Mononuclear cell (primary cell): Measurements from ENCODE around the gene ICAM4. TPM values are rescaled to one million over a fixed set of nuclear protein-coding genes. Genes with fewer than 3 reads are reported as not detected.
"Not testable (repeated sequence)": the region's sequence is repeated elsewhere in the genome, so short reads cannot be mapped to it uniquely, and the experiment has no call there.

Experiments
- H3K27me3 ChIP-seq: 2 replicates; pipeline ENCODE4 v1.6.0; 2011; ENCODE audit warnings: low read length, control low read depth; ENCODE audit not compliant: insufficient read depth
- H3K4me1 ChIP-seq: 2 replicates; pipeline ENCODE4 v1.5.1; 2011; ENCODE audit warnings: mild to moderate bottlenecking, low read length, control low read depth; ENCODE audit not compliant: insufficient read depth
- H3K4me3 ChIP-seq: 2 replicates; pipeline ENCODE4 v1.5.1; 2011; ENCODE audit warnings: mild to moderate bottlenecking, low read length, moderate library complexity
- H3K9me3 ChIP-seq: 2 replicates; pipeline ENCODE4 v1.5.1; 2011; ENCODE audit warnings: low read depth, mild to moderate bottlenecking, control low read depth, low read length
- total RNA-seq: library from RNA; depleted of rRNA; stranded (reverse); fragments of >200 nt; gene quantifications from one replicate; pipeline ENCODE4 v1.2.3, GENCODE V29; 2012

ICAM4 gene
- total RNA-seq, 1 donor, result 7.9 TPM

DNA sequence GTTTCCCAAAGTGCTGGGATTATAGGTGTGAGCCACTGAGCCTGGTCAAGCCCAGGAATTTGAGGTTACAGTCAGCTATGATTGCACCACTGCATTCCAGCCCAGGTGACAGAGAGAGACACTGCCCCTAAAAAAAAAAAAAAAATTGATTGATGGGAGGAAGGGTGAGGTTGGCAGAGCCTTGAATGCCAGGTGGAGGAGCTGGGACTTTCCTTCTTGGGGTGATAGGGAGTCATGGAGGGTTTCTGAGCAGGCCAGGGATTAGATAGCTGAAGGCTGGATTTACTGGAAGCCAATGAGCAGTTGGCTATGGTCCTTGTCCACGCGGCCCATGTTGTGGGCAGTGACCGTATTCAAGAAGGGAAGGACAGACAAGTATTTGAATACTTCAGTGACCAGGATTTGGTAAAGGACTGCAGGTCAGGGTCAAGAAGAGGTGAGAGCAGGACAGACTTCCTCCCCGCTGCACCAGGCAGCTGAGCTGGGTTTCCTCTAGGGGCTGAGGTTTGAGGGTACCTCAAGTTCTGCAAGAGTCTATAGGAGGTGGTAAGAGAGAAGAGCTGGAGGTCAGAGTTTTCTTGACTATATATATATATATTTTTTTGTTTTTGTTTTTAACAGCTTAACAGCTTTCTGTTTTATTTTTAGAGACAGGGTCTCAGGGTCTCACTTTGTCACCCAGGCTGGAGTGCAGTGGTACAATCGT is 6.9 kb upstream of the ICAM4 start:
- H3K4me1 ChIP-seq, result peaks cover 7% of the 10 kb centered on the region
- no peak overlapping the region for H3K4me3 ChIP-seq
- no peaks in the 10 kb centered on the region for H3K27me3 ChIP-seq

DNA sequence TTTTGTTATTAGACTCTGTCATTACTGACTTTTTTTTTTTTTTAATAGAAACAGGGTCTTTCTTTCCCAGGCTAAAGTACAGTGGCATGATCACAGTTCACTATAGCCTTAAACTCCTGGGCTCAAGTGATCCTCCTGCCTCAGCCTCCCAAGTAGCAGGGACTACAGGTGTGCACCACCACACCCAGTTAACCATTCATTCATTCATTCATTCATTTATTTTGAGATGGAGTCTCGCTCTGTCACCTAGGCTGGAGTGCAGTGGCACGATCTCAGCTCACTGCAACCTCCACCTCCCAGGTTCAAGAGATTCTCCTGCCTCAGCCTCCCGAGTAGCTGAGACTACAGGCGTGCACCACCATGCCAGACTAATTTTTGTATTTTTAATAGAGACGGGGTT is 4.7 kb upstream of the ICAM4 start:
- not testable (repeated sequence) for H3K9me3 ChIP-seq, H3K27me3 ChIP-seq, H3K4me3 ChIP-seq
- peaks cover 27% of the 10 kb centered on the region for H3K4me1 ChIP-seq

More for the DNA sequence above, 6.9 kb upstream of the ICAM4 start:
- no peaks in the 10 kb centered on the region for H3K9me3 ChIP-seq

DNA sequence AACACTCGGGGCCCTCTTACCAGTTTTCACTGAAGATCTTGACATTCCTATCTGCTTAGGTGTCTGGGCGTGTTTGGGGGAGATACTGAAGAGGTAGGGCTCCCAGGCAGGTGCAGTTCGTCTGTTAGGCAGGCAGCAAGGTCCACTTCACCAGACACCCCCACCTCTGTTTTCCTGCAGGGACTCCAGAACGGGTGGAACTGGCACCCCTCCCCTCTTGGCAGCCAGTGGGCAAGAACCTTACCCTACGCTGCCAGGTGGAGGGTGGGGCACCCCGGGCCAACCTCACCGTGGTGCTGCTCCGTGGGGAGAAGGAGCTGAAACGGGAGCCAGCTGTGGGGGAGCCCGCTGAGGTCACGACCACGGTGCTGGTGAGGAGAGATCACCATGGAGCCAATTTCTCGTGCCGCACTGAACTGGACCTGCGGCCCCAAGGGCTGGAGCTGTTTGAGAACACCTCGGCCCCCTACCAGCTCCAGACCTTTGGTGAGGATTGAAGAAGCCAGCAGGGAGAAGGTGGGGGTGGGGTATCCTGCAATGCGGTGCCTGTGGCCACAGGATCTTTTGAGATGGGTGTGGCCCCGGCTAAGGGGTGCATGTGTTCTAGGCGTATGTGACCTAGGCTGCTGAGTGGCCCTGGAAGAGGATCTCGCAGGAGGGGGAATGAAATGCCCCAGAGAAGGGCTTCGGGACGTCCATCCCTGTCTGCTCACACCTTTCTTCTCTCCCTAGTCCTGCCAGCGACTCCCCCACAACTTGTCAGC is 3.3 kb upstream of the ICAM4 start:
- peaks cover 11% of the 10 kb centered on the region for H3K27me3 ChIP-seq
- peaks cover 42% of the 10 kb centered on the region for H3K4me1 ChIP-seq

DNA sequence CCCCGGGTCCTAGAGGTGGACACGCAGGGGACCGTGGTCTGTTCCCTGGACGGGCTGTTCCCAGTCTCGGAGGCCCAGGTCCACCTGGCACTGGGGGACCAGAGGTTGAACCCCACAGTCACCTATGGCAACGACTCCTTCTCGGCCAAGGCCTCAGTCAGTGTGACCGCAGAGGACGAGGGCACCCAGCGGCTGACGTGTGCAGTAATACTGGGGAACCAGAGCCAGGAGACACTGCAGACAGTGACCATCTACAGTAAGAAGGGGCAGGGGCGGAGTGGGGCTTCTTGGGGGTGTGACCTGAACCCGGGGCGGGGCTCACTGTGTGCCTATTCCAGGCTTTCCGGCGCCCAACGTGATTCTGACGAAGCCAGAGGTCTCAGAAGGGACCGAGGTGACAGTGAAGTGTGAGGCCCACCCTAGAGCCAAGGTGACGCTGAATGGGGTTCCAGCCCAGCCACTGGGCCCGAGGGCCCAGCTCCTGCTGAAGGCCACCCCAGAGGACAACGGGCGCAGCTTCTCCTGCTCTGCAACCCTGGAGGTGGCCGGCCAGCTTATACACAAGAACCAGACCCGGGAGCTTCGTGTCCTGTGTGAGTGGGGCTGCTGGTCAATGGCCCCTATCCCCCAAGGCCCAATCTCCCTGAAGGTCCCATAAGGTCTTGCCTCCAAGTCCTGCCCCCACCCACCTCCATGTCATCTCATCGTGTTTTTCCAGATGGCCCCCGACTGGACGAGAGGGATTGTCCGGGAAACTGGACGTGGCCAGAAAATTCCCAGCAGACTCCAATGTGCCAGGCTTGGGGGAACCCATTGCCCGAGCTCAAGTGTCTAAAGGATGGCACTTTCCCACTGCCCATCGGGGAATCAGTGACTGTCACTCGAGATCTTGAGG is 2.4 kb upstream of the ICAM4 start:
- H3K4me1 ChIP-seq, result peaks cover 49% of the 10 kb centered on the region
- no peaks in the 10 kb centered on the region for H3K9me3 ChIP-seq
- H3K4me3 ChIP-seq, result no peak overlapping the region
- H3K27me3 ChIP-seq, result peaks cover 20% of the 10 kb centered on the region

More for the DNA sequence above, 3.3 kb upstream of the ICAM4 start:
- Histone ChIP-seq H3K4me3 (no peak overlapping the region), H3K9me3 (no peaks in the 10 kb centered on the region)

DNA sequence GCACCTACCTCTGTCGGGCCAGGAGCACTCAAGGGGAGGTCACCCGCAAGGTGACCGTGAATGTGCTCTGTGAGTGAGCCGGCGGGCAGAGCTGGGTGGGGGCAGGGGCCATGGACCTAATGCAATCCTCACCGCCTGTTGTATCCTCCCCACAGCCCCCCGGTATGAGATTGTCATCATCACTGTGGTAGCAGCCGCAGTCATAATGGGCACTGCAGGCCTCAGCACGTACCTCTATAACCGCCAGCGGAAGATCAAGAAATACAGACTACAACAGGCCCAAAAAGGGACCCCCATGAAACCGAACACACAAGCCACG is 1.8 kb upstream of the ICAM4 start:
- Histone ChIP-seq H3K4me3 (no peak overlapping the region), H3K4me1 (peaks cover 49% of the 10 kb centered on the region), H3K27me3 (peaks cover 25% of the 10 kb centered on the region), H3K9me3 (no peaks in the 10 kb centered on the region)

DNA sequence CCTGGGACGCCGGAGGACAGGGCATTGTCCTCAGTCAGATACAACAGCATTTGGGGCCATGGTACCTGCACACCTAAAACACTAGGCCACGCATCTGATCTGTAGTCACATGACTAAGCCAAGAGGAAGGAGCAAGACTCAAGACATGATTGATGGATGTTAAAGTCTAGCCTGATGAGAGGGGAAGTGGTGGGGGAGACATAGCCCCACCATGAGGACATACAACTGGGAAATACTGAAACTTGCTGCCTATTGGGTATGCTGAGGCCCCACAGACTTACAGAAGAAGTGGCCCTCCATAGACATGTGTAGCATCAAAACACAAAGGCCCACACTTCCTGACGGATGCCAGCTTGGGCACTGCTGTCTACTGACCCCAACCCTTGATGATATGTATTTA is 1.4 kb upstream of the ICAM4 start:
- no peaks in the 10 kb centered on the region for H3K9me3 ChIP-seq
- no peak overlapping the region for H3K4me3 ChIP-seq
- peaks cover 29% of the 10 kb centered on the region for H3K27me3 ChIP-seq
- peaks cover 54% of the 10 kb centered on the region for H3K4me1 ChIP-seq

DNA sequence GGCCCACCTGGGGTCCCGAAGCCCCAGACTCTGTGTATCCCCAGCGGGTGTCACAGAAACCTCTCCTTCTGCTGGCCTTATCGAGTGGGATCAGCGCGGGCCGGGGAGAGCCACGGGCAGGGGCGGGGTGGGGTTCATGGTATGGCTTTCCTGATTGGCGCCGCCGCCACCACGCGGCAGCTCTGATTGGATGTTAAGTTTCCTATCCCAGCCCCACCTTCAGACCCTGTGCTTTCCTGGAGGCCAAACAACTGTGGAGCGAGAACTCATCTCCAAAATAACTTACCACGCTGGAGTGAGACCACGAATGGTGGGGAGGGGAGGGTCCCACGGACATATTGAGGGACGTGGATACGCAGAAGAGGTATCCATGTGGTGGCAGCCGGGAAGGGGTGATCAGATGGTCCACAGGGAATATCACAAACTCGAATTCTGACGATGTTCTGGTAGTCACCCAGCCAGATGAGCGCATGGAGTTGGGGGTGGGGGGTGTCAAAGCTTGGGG is 2.0 kb downstream of the ICAM4 start:
- H3K4me1 ChIP-seq, result peaks cover 87% of the 10 kb centered on the region
- H3K27me3 ChIP-seq, result peaks cover 62% of the 10 kb centered on the region
- H3K4me3 ChIP-seq, result no peak overlapping the region
- H3K9me3 ChIP-seq, result no peaks in the 10 kb centered on the region

DNA sequence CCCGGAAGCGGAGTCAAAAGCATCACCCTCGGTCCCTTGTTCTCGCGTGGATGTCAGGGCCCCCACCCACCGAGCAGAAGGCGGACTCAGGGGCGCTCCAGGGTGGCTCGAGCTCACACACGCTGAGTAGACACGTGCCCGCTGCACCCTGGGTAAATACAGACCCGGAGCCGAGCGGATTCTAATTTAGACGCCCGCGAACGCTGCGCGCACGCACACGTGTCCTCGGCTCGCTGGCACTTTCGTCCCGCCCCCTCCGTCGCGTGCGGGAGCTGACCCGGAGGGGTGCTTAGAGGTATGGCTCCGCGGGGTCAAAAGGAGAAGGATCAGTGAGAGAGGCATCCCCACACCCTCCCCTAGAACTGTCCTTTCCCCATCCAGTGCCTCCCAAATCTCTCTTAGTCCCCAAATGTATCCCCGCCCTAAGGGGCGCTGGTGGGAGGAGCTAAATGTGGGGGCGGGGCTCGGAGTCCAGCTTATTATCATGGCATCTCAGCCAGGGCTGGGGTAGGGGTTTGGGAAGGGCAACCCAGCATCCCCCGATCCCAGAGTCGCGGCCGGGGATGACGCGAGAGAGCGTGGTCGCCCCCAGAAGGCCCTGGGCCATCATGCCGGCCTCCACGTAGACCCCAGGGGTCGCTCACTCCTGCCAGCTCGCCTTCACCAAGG is 2.5 kb downstream of the ICAM4 start:
- peaks cover 68% of the 10 kb centered on the region for H3K27me3 ChIP-seq

DNA sequence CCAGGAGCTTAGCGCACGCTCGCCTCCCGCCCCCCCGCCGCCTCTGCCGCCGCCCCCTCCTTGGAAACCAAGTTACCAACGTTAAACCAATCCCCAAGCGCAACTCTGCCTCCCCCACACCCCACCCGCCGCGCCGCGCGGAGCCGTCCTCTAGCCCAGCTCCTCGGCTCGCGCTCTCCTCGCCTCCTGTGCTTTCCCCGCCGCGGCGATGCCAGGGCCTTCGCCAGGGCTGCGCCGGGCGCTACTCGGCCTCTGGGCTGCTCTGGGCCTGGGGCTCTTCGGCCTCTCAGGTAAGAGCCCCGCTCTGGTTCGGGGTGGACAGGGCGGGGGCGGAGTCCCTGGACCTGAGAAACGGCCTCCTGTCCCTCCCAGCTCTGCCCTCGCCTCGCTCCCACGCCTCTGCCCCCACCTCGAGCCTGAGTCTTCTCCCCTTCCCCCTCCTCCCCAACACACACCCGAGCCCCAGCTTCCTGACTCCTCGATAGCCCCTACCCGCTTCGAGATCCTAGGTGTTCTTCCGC is 3.1 kb downstream of the ICAM4 start, which contains the start of gene ICAM5:
ICAM5 (plus strand) TSS at position 117 of the 521 bp plus-strand sequence; CDS start at position 209, 92 bp downstream.
- no peak within 1 kb of the TSS for H3K4me3 ChIP-seq
- peaks cover 74% of the 10 kb centered on the region for H3K27me3 ChIP-seq
- H3K9me3 ChIP-seq, result no peaks in the 10 kb centered on the region

More for the DNA sequence above, 2.5 kb downstream of the ICAM4 start:
- H3K9me3 ChIP-seq, result no peaks in the 10 kb centered on the region
- H3K4me1 ChIP-seq, result peaks cover 89% of the 10 kb centered on the region
- H3K4me3 ChIP-seq, result no peak overlapping the region

DNA sequence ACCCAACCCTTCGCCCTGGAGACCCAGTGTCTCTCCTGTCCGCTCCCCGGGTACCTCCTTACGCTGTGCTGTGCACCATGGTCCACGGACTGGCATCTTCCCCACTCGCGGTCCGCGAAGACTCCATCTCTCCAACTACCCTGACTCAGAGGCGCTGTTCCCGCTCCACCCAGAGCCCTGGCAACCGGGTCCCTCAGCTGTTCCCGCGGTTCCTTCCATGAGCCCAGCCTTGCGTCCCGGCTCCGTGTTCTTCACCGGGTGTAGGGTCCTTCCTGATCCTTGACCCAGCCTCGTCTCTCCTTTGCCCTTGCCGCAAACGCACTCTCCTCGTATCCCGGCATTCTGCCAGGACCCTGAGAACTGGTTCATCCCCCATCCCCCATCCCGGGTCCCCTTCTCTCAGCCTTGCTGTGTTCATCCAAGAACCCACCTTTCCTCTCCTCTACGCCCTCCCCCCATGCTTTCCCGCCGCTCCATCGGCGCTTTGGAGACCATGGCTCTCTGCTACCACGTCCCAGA is 3.7 kb downstream of the ICAM4 start:
- Histone ChIP-seq H3K27me3 (peaks cover 79% of the 10 kb centered on the region), H3K4me3 (no peak overlapping the region), H3K4me1 (peaks cover 96% of the 10 kb centered on the region), H3K9me3 (no peaks in the 10 kb centered on the region)

More for the DNA sequence above, 3.1 kb downstream of the ICAM4 start, which contains the start of gene ICAM5:
- peaks cover 95% of the 10 kb centered on the region for H3K4me1 ChIP-seq

DNA sequence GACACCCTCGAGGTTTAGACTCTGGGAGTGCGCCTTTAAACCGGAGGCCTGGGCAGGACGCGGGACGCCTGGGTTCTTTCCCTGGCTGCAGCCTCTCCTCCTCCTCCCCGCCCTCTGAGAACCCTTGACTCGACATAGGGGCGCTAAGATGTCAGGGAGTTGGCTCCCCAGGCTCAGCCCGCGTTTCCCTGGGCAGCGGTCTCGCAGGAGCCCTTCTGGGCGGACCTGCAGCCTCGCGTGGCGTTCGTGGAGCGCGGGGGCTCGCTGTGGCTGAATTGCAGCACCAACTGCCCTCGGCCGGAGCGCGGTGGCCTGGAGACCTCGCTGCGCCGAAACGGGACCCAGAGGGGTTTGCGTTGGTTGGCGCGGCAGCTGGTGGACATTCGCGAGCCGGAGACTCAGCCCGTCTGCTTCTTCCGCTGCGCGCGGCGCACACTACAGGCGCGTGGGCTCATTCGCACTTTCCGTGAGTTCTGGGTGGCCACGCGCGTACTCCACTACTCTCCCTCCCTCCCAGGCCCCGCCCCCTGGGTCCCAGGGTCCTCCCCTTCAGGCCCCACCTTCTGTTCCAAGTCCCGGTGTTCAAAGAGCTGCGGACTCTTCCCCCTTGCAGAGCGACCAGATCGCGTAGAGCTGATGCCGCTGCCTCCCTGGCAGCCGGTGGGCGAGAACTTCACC is 4.3 kb downstream of the ICAM4 start:
- peaks cover 96% of the 10 kb centered on the region for H3K4me1 ChIP-seq

DNA sequence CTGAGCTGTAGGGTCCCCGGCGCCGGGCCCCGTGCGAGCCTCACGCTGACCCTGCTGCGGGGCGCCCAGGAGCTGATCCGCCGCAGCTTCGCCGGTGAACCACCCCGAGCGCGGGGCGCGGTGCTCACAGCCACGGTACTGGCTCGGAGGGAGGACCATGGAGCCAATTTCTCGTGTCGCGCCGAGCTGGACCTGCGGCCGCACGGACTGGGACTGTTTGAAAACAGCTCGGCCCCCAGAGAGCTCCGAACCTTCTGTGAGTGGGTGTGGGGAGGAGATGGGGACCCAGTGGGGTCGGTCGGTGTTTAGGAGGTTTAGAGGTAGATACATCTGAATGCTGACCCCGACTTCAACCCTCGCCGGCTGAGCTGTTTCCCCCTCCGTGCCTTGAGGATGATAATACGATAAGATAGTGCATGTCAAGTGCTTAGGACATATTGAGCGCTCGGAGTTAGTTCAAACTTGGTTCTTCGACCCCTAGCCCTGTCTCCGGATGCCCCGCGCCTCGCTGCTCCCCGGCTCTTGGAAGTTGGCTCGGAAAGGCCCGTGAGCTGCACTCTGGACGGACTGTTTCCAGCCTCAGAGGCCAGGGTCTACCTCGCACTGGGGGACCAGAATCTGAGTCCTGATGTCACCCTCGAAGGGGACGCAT is 4.9 kb downstream of the ICAM4 start:
- Histone ChIP-seq H3K9me3 (no peaks in the 10 kb centered on the region), H3K27me3 (peaks cover 84% of the 10 kb centered on the region), H3K4me3 (no peak overlapping the region), H3K4me1 (peaks cover 93% of the 10 kb centered on the region)

More for the DNA sequence above, 4.3 kb downstream of the ICAM4 start:
- H3K27me3 ChIP-seq, result peaks cover 82% of the 10 kb centered on the region
- no peaks in the 10 kb centered on the region for H3K9me3 ChIP-seq
- no peak overlapping the region for H3K4me3 ChIP-seq

DNA sequence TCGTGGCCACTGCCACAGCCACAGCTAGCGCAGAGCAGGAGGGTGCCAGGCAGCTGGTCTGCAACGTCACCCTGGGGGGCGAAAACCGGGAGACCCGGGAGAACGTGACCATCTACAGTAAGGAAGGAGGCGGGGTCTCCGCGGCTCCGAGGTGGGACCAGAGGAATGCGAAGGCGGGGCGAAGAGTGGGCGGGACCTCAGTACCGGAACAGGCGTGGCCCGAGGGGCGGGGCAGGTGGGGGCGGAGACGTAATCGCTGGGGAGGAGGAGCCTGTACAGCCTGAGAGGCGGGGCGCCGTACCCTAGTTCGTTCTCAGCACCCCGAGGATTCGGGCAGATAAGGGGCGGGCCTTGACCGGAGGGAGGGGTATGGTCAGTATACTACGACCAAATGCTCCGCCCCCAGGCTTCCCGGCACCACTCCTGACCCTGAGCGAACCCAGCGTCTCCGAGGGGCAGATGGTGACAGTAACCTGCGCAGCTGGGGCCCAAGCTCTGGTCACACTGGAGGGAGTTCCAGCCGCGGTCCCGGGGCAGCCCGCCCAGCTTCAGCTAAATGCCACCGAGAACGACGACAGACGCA is 5.5 kb downstream of the ICAM4 start:
- H3K9me3 ChIP-seq, result no peaks in the 10 kb centered on the region
- peaks cover 87% of the 10 kb centered on the region for H3K4me1 ChIP-seq
- no peak overlapping the region for H3K4me3 ChIP-seq
- H3K27me3 ChIP-seq, result peaks cover 85% of the 10 kb centered on the region
